CD1c-positive myeloid dendritic cell (primary cell): ENCODE results near the gene SLC37A1.
A peak's percentile ranks its signal among the peaks of the same experiment; 100 is the strongest.

Experiments used
- DNase-seq: peaks from one replicate; pipeline ENCODE4 v3.0.0-alpha.2; 2016; ENCODE audit errors: extremely low spot score

The SLC37A1 gene

DNA sequence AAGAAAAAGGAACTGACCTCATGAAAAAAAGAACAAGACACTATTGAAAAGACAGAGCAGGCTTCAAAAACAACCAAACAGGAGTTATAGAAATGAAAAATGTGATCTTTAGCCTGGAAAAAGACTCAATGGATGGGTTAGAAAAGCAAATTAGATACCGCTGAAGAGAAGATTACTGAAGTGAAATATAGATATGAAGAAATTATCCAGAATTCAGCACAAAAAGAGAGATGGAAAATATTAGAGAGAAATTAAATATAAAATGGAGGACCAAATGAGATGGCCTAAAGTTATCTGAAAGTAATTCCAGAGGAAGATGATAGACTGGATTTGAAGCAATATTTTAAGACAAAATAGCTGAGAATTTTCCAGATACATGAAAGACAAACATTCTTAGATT, 63.0 kb downstream of the SLC37A1 start:
- DNase-seq = no peak

DNA sequence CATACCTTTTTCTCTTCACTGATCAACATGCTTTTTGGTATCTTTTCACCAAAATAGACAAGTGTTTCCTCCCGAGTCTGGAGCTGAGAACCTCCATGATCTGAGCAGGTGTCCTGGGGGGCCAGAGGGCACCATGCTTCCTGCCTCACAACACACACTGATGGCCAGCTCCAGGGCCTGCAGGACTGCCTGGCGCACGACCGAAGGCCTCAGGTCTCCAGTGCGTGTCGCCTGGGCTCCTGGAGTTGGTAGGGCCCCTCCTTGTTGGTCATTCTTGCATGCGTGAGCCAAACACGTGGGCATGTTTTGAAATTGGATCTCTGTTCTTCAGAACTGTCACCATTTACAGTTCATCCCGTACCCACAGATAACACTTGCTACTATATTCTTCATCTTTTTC, 64.4 kb downstream of the SLC37A1 start:
- DNase-seq = no peak

DNA sequence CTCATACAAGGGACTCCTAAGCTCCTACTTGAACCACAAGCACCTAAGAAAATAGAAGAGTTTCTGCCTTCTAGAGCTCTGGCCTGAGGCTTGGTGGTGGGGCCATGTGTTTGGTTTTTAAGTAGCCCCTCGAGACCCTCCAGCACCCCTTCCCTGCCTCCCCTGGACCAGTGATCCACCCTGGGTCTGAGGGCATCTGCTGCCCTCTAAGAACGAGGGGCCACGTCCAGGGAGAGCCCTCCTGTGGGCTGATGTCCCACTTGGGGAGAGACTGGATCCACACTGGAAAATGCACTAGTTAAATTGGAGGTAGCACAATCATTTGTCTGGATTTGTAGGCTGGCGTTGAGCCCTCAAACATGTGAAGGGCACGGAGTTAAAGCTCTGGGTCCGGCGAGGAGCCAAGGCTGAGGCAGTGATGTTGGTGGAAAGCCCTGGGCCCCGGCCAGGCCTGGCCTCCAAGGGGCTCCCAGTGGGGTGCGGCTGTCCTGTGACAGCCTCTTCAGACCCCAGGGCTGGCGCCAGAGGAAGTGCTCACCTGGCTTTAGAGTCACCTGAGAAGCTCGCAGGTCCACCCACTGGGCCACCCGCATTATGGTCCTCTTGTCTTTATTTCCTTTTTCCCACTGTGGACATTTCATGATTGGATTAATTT, 65.2 kb downstream of the SLC37A1 start:
- no peak for DNase-seq

GRCh38 chr21:42579456-42580075, 65.9 kb downstream of the SLC37A1 start:
- DNase-seq = no peak

DNA sequence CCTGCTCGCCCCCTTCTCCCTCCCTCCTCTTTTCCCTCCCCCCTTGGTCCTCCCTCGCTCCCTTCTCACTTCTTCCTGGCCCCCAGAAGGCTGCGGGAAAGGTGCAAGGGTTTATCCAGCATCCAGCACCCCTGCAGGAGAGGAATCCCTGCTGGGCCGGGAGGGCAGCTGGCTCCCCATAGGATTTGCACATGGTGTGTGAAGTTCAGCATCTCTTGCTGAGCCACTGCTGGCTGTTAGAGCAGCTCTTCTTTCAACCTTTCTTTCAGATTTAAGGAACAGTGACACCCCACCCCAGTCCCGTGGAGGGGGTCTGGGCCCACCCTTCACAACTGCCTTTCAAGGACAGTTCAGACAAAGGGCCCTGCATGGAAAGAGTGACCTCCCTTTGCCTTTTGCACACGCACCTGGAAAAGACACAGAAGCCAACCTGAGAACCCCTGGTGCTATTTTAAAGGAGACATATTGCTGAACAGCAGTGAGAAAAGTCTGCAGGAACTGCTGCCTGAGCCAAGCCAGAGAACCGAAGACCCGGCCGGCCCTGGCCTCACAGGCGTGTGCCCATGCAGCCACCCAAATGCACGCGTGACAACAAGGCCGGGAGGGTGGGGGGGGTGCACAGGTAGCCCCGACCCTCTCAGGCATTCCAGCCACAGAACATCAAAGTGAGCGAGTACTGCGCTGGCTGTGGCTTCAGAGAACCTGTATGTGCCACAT, 66.6 kb downstream of the SLC37A1 start:
- DNase-seq = no peak

DNA sequence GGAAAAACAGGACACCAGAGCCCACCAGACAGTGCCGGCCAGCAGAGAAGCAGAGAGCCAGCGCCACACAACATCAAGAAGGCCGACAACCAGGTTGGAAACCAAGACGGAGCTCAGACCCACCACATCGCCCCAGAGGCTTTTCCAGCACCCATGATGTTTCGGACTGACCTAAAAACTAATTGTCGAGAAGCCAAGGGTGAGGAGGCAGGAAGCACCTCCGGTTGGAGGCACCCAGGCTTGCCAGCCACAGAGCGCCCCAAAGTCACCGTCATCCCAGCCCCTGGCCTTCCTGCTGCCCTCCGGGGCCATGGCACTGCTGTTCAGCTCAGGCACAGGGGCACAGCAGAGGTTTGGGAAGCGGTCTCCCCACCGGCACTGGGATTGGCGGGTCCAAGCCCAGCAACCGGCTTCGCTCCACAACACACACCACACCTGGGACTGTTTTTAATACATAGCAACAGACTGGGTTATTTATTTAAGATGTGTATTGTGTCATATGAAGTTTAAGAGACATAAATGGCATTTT, 67.2 kb downstream of the SLC37A1 start:
- no peak for DNase-seq

DNA sequence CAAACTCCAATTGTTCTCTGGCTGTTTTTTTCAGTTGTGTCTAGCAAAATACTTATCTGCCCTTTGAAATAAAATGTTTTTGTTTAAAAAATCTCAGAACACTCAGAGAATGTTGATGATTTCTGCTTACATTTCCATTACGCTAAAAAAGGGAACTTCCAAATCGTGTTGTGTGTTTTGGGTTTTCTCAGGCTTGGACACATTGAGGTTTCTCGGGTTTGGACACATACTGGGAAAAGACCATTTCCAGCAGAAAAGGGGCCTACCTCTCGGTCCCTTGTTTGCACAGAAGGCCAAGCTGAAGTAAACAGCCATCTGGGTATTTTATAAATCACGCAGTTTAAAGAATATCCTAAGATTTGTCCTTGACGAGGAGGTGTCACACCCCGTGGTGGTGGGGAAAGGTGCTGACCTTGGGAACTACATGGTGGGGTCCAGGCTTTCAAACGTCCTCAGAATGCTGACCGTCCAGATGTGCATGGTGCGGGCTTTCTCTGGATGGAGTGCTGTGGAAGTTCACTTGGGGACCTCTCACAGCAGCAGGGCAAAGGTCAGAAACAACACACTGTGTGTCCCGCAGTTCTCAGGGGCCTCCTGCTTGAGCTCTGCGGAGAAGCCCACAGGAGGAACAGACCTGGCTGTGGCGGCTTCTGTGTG, 67.8 kb downstream of the SLC37A1 start:
- no peak for DNase-seq

DNA sequence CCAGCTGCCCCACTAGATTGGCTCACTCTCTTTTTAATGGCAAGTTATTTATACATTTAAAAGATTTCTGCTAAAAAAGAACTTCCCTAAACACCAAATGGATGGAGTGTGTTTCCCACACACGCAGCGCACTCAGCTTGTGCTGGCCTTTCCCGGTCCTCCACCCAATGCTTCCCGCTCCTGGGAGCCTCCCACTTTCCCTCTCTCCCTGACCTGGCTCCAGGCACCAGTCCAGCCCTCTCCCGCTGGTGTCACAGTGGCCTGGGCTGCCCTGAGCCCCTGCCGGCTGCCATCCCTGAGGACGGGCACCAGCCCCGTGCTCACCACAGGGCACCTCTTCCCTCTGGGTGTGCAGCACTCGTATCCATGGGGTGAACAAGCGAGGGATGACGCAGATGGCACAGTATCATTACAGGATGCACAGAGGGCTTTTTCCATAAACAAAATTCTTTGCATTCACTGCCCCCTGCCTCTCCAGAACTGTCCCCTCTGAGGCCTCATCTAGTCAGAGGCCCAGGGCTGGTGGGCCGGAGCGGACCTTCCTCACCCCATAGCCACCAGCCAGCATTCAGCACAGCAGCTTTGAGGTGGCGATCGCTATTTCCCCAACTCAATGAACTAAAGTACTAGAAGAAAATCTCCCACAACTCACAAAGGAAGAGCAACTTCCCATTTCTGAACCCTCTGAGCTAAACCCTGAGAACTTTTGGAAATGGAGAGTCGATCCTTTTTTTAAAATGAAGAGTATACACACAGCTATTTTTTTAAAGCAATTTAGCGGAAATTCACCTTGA, 68.5 kb downstream of the SLC37A1 start:
- no peak for DNase-seq

DNA sequence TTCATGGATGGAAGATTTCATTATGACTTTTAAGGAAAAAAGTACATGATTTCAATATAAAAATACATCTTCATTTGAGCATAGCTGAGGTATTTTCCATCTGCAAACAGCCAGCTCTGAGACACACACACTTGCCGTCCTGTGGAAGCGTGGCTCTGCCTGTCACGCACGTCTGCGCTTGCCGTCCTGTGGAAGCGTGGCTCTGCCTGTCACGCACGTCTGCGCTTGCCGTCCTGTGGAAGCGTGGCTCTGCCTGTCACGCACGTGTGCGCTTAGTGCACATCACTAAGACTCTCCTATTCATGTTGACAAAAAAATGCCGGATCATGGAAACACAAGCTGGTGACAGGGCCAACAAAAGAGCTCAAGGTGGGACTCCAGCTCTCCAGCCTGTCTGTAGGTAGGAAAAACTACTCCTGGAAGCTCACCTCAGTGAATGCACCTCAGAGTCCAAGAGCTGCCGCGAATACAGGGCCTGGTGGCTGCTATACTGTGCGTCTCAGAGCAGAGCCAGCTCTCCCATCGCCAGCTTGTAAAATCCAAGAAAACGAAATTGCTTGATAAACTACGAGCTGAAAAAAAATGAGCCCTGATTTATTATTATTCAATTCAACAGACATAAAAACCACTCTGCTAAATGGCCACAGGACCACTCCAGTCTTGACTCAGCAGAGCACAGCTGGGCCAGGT, 69.3 kb downstream of the SLC37A1 start:
- DNase-seq = no peak

GRCh38 chr21:42583477-42584295, 70.0 kb downstream of the SLC37A1 start:
- DNase-seq = no peak

- DNase-seq = no peak
These were observed 70.6 kb downstream of the SLC37A1 start for GRCh38 chr21:42584296-42584641.

DNA sequence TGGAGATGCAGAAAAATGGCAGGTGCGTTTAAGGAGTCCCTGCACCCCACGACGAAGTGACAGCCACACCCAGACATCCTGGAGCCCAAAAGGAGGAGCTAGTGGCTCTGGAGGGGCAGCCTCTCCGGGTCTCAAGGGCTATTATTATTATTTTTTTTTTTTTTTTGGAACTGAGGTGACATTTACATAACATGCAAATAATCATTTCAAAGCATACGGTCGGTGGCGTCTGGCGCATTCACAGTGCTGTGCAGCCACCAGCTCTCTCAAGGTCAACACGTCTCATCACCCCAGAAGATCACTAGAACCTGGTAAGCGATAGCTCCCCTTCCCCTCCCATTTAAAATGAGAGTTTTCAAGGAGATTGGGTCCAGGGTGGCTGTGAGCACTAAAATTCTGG, 72.2 kb downstream of the SLC37A1 start:
- no peak for DNase-seq

DNA sequence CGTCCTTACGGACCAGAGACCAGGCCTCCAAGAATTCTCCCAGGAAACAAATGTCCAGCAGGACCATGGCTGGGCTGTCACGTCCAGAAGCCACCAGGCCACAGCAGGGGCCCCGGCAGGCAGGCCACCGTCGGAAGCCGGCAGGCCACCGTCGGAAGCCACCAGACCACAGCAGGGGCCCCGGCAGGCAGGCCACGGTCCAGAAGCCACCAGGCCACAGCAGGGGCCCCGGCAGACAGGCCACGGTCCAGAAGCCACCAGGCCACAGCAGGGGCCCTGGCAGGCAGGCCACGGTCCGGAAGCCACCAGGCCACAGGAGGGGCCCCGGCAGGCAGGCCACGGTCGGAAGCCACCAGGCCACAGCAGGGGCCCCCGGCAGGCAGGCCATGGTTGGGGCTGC, 72.8 kb downstream of the SLC37A1 start:
- no peak for DNase-seq

DNA sequence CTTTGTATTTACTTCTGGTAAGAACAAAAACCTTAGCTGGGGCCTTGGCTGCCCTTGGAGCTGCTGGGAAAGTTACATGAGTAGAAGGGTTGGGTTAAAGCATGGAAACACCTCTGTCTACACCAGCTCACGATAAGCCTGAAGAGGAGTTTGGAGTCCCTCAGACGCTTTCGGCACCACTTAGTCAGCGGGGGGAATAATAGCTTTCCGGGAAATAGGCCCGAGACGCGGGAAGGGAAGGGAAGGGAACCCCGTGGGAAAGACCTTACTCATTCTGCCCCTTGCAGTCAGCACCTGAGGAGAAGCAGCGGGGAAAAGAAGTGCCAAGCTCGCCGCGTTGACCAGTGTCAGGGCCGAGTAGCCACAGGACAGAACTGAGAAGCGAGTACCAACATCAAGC, 73.4 kb downstream of the SLC37A1 start:
- no peak for DNase-seq

GRCh38 chr21:42590431-42591131, 76.9 kb downstream of the SLC37A1 start:
- DNase-seq = no peak

- DNase-seq = no peak
These were observed 77.7 kb downstream of the SLC37A1 start for GRCh38 chr21:42591170-42591869.

GRCh38 chr21:42592156-42592820, 78.6 kb downstream of the SLC37A1 start:
- no peak for DNase-seq

- peak; percentile 58 for DNase-seq
These were observed 79.6 kb downstream of the SLC37A1 start for GRCh38 chr21:42593007-42593814.
